HEK293T (cell line): Measurements from ENCODE around the gene GALNT12.

Experiments
- ARNT ChIP-seq: fragments of 450-650 bp; IDR thresholded peaks from 2 replicates; pipeline ENCODE4 v1.6.1; 2017; ENCODE audit warnings: mild to moderate bottlenecking
- BHLHE40 ChIP-seq: fragments of 450-650 bp; IDR thresholded peaks from 2 replicates; pipeline ENCODE4 v1.6.1; 2016; ENCODE audit warnings: mild to moderate bottlenecking, moderate library complexity, borderline replicate concordance
- CTBP1 ChIP-seq: fragments of 450-650 bp; IDR thresholded peaks from 2 replicates; pipeline ENCODE4 v1.6.1; 2016; ENCODE audit warnings: borderline replicate concordance
- FOXA1 ChIP-seq: fragments of 450-650 bp; IDR thresholded peaks from 2 replicates; pipeline ENCODE4 v1.6.1; 2016; ENCODE audit warnings: mild to moderate bottlenecking
- FOXK2 ChIP-seq: fragments of 450-650 bp; IDR thresholded peaks from 2 replicates; pipeline ENCODE4 v1.6.1; 2016; ENCODE audit warnings: mild to moderate bottlenecking
- FOXM1 ChIP-seq: fragments of 450-650 bp; IDR thresholded peaks from 2 replicates; pipeline ENCODE4 v1.6.1; 2017; ENCODE audit warnings: mild to moderate bottlenecking, borderline replicate concordance
- HDGF ChIP-seq: fragments of 450-650 bp; IDR thresholded peaks from 2 replicates; pipeline ENCODE4 v1.6.1; 2017; ENCODE audit warnings: antibody characterized with exemption, borderline replicate concordance
- NFRKB ChIP-seq: fragments of 450-650 bp; IDR thresholded peaks from 2 replicates; pipeline ENCODE4 v1.6.1; 2016; ENCODE audit warnings: mild to moderate bottlenecking, moderate library complexity
- SUZ12 ChIP-seq: fragments of 450-650 bp; IDR thresholded peaks from 2 replicates; pipeline ENCODE4 v1.6.1; 2016; ENCODE audit warnings: mild to moderate bottlenecking

DNA sequence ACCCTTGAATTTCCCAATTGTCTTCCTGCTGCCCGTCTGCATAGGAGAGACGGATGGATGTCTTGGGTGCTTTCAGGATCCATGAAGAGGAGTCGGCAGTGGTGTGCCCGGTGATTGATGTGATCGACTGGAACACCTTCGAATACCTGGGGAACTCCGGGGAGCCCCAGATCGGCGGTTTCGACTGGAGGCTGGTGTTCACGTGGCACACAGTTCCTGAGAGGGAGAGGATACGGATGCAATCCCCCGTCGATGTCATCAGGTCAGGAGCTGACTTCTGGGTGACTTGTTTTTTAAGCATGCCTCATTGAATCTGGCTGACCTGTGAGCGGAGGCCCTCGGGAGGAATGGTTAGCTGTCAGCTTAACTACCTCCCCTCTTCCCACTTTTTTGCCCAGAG lies 24.2 kb downstream of the GALNT12 start:
- TF ChIP-seq NFRKB (no peak), BHLHE40 (no peak), FOXM1 (no peak), CTBP1 (no peak), FOXK2 (no peak), HDGF (no peak), SUZ12 (no peak), FOXA1 (no peak), ARNT (no peak)
